Panc1 (cell line): ENCODE data around the gene ADGRD1.

Experiments used
- POLR2AphosphoS5 ChIP-seq: IDR thresholded peaks from 2 replicates; pipeline ENCODE4 v1.6.1; 2012; ENCODE audit warnings: mild to moderate bottlenecking, low read depth, low read length, moderate library complexity
- REST ChIP-seq, 2 experiments: IDR thresholded peaks; 2 replicates each; pipeline ENCODE4 v1.6.1; 2011 to 2012; ENCODE audit warnings: low read depth in 2 of 2, control low read depth in 1 of 2, low read length in 1 of 2, mild to moderate bottlenecking in 1 of 2, moderate library complexity in 1 of 2; ENCODE audit not compliant: insufficient read depth in 1 of 2
- TF ChIP-seq, protein P1 (sequence below): fragments of 450-650 bp; IDR thresholded peaks from 2 replicates; pipeline ENCODE4 v1.5.1; 2017; ENCODE audit warnings: mild to moderate bottlenecking

DNA sequence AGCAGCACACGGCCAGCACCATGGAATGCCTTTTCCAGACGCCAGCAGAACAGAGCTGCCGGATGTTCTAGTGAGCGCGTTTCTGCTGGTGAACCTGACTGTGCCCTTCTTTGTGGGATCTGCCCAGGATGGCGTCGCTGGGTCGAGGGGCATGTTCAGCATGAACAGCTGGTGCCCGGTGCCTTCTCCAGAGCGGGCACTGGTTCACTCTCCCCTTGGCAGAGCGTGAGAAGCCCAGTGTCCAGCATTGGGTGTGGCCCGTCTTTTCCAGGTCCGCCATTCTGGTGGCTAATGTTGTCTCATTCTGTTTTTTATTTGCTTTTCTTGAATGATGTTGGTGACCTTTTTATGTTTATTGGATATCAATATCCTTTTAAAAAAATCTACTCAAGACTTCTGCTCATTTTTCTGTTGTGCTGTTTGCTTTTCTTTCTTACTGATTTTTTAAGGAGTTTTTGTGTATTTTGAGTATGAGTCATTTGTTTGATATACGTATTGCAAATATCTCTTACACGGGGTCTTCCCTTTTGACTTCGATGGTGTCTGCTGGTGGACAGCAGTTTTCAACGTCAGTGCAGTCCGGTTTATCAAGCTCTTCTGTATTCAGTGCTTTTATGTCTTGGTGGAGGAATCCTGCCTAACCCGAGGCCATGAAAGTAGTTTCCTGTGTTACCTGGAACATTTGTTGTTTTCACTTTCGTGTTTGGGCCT, 74.3 kb downstream of the ADGRD1 start:
- TF ChIP-seq, protein P1, sequence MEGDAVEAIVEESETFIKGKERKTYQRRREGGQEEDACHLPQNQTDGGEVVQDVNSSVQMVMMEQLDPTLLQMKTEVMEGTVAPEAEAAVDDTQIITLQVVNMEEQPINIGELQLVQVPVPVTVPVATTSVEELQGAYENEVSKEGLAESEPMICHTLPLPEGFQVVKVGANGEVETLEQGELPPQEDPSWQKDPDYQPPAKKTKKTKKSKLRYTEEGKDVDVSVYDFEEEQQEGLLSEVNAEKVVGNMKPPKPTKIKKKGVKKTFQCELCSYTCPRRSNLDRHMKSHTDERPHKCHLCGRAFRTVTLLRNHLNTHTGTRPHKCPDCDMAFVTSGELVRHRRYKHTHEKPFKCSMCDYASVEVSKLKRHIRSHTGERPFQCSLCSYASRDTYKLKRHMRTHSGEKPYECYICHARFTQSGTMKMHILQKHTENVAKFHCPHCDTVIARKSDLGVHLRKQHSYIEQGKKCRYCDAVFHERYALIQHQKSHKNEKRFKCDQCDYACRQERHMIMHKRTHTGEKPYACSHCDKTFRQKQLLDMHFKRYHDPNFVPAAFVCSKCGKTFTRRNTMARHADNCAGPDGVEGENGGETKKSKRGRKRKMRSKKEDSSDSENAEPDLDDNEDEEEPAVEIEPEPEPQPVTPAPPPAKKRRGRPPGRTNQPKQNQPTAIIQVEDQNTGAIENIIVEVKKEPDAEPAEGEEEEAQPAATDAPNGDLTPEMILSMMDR: no peak
- TF ChIP-seq POLR2AphosphoS5 (no peak), REST (IDR thresholded peaks at IDR 0.05; ENCODE audit: insufficient read depth in 1 of 2, low read depth in 2 of 2, low read length in 1 of 2) (no peak)
